ENCODE data around the gene PFN3. TPM values are rescaled to one million over a fixed set of nuclear protein-coding genes. Genes with fewer than 3 reads are reported as not detected.
"Not testable (repeated sequence)": the region's sequence is repeated elsewhere in the genome, so short reads cannot be mapped to it uniquely, and the experiment has no call there.

PFN3 gene
- total and polyA plus RNA-seq, 2 experiments from 2014 or later: 1.9 to 2.0 TPM

DNA sequence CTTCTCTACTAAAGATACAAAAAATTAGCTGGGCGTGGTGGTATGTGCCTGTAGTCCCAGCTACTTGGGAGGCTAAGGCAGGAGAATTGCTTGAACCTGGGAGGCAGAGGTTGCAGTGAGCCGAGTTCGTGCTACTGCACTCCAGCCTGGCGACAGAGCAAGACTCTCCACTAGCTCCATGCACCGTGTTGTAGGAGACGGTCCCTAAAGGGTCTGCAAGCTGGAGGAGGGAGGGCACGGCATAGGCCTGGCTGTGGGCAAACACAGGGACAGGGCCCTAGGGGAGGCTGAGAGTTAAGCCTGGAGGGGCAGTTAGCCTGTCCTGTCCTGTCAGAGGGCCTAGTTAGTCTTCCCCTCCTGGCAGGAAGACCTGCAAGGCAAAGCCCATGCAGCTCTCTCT lies 39.7 kb downstream of the PFN3 start:
- not testable (repeated sequence) for H3K9me2 ChIP-seq (ENCODE audit: insufficient read depth); H3K36me3 Mint-ChIP-seq (ENCODE audit: low read depth)
- peaks cover 28% of the 10 kb centered on the region for H3K4me1 Mint-ChIP-seq

DNA sequence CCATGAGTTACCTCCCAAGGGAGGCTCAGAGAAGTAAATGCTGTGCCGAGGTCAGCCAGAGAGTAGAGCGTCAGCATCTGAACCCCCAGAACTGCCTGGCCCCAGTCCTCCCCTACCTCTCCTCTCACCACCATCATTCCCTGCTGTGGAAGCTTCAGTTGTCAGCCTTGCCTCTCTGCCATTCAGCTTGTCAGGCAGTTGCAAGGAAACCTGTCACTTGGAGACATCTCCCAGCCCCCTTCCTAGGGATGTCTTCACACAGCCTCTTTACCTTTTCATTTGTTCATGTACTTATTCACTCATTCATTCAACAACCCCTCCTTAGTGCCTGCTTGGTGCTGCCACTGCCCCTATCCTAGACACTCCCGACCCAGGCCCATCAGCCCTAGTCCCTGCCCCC lies 40.6 kb downstream of the PFN3 start:
- Histone ChIP-seq H3K27me3 (ENCODE audit: insufficient read depth) (peaks cover 5% of the 10 kb centered on the region), H3K36me3 (ENCODE audit: insufficient read depth) (no peaks in the 10 kb centered on the region), H3K4me1 (ENCODE audit: insufficient read depth) (peaks cover 22% of the 10 kb centered on the region), H3K9me2 (ENCODE audit: insufficient read depth) (peaks cover 4% of the 10 kb centered on the region; the same call in 1 of the 2 replicates), H3K4me2 (no peak overlapping the region), H3K79me2 (replicated peaks; ENCODE audit: insufficient read depth) (no peaks in the 10 kb centered on the region), H2AFZ (no peak overlapping the region), H3K4me3 (no peak overlapping the region), H4K20me1 (replicated peaks; ENCODE audit: insufficient read depth) (no peaks in the 10 kb centered on the region), H3F3A (replicated peaks; ENCODE audit: low read depth) (peaks cover 11% of the 10 kb centered on the region; the same call in 1 of the 2 replicates), H3K27ac (ENCODE audit: low read depth) (no peak overlapping the region)
- Mint-ChIP-seq H3K4me3 (no peak overlapping the region; the same call in 2 of the 3 replicates), H3K27ac (no peak overlapping the region), H3K36me3 (ENCODE audit: low read depth) (no peaks in the 10 kb centered on the region), H3K27me3 (ENCODE audit: insufficient read depth, low read depth, poor library complexity) (peaks cover 19% of the 10 kb centered on the region), H3K9me3 (no peaks in the 10 kb centered on the region; the same call in 2 of the 3 replicates), H3K4me1 (peaks cover 23% of the 10 kb centered on the region)
- DNase-seq (ENCODE audit: low spot score): no peak
- ATAC-seq: no peak
- no peak for TF ChIP-seq ZNF114 (CRISPR knock-in tag; IDR thresholded peaks at IDR 0.05)
- TF ChIP-seq POLR2AphosphoS5 (IDR thresholded peaks at IDR 0.05; ENCODE audit: low read depth): no peak
- TF ChIP-seq, protein P1, sequence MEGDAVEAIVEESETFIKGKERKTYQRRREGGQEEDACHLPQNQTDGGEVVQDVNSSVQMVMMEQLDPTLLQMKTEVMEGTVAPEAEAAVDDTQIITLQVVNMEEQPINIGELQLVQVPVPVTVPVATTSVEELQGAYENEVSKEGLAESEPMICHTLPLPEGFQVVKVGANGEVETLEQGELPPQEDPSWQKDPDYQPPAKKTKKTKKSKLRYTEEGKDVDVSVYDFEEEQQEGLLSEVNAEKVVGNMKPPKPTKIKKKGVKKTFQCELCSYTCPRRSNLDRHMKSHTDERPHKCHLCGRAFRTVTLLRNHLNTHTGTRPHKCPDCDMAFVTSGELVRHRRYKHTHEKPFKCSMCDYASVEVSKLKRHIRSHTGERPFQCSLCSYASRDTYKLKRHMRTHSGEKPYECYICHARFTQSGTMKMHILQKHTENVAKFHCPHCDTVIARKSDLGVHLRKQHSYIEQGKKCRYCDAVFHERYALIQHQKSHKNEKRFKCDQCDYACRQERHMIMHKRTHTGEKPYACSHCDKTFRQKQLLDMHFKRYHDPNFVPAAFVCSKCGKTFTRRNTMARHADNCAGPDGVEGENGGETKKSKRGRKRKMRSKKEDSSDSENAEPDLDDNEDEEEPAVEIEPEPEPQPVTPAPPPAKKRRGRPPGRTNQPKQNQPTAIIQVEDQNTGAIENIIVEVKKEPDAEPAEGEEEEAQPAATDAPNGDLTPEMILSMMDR (conservative IDR thresholded peaks at IDR 0.05; ENCODE audit: low read depth in 2 of 2): no peak
- TF ChIP-seq CREB1 (CRISPR knock-in tag; IDR thresholded peaks at IDR 0.05; ENCODE audit: low read depth): no peak
- no peak for TF ChIP-seq EZH2phosphoT487 (IDR thresholded peaks at IDR 0.05; ENCODE audit: unreplicated experiment)
- TF ChIP-seq, protein P2, sequence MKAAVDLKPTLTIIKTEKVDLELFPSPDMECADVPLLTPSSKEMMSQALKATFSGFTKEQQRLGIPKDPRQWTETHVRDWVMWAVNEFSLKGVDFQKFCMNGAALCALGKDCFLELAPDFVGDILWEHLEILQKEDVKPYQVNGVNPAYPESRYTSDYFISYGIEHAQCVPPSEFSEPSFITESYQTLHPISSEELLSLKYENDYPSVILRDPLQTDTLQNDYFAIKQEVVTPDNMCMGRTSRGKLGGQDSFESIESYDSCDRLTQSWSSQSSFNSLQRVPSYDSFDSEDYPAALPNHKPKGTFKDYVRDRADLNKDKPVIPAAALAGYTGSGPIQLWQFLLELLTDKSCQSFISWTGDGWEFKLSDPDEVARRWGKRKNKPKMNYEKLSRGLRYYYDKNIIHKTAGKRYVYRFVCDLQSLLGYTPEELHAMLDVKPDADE (IDR thresholded peaks at IDR 0.05): no peak
- no peak for TF ChIP-seq STAT1 (IDR thresholded peaks at IDR 0.05; ENCODE audit: unreplicated experiment)
- no peak for TF ChIP-seq ZNF331 (CRISPR knock-in tag; IDR thresholded peaks at IDR 0.05; ENCODE audit: low read depth)
- no peak for TF ChIP-seq NANOG (IDR thresholded peaks at IDR 0.05; ENCODE audit: borderline replicate concordance)
- TF ChIP-seq, protein P3, sequence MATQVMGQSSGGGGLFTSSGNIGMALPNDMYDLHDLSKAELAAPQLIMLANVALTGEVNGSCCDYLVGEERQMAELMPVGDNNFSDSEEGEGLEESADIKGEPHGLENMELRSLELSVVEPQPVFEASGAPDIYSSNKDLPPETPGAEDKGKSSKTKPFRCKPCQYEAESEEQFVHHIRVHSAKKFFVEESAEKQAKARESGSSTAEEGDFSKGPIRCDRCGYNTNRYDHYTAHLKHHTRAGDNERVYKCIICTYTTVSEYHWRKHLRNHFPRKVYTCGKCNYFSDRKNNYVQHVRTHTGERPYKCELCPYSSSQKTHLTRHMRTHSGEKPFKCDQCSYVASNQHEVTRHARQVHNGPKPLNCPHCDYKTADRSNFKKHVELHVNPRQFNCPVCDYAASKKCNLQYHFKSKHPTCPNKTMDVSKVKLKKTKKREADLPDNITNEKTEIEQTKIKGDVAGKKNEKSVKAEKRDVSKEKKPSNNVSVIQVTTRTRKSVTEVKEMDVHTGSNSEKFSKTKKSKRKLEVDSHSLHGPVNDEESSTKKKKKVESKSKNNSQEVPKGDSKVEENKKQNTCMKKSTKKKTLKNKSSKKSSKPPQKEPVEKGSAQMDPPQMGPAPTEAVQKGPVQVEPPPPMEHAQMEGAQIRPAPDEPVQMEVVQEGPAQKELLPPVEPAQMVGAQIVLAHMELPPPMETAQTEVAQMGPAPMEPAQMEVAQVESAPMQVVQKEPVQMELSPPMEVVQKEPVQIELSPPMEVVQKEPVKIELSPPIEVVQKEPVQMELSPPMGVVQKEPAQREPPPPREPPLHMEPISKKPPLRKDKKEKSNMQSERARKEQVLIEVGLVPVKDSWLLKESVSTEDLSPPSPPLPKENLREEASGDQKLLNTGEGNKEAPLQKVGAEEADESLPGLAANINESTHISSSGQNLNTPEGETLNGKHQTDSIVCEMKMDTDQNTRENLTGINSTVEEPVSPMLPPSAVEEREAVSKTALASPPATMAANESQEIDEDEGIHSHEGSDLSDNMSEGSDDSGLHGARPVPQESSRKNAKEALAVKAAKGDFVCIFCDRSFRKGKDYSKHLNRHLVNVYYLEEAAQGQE (IDR thresholded peaks at IDR 0.05; ENCODE audit: unreplicated experiment): no peak

More for the DNA sequence above, 39.7 kb downstream of the PFN3 start:
- not testable (repeated sequence) for H3K27ac Mint-ChIP-seq; H4K20me1 ChIP-seq (replicated peaks; ENCODE audit: insufficient read depth); DNase-seq (ENCODE audit: low spot score); H3K9me3 Mint-ChIP-seq; H3K4me3 Mint-ChIP-seq; H3K4me2 ChIP-seq; H3K4me3 ChIP-seq; H3K27ac ChIP-seq (ENCODE audit: low read depth); H3K27me3 ChIP-seq (ENCODE audit: insufficient read depth); H3K36me3 ChIP-seq (ENCODE audit: insufficient read depth); ATAC-seq; H3K79me2 ChIP-seq (replicated peaks; ENCODE audit: insufficient read depth); H2AFZ ChIP-seq
- peaks cover 19% of the 10 kb centered on the region for H3K27me3 Mint-ChIP-seq (ENCODE audit: insufficient read depth, low read depth, poor library complexity)
- Histone ChIP-seq H3F3A (replicated peaks; ENCODE audit: low read depth) (peaks cover 14% of the 10 kb centered on the region; the same call in 1 of the 2 replicates), H3K4me1 (ENCODE audit: insufficient read depth) (peaks cover 26% of the 10 kb centered on the region)

All from GM23338 (cell line).